Stimulated activated naive CD4-positive, alpha-beta T cell treated with Interleukin-2 at 50 U/mL for 16 hours (primary cell): ENCODE measurements around the gene EZR.

Source experiments
- DNase-seq: peaks from one replicate; lab custom pipeline; 2025; lab: John Stamatoyannopoulos, UW

EZR gene

DNA sequence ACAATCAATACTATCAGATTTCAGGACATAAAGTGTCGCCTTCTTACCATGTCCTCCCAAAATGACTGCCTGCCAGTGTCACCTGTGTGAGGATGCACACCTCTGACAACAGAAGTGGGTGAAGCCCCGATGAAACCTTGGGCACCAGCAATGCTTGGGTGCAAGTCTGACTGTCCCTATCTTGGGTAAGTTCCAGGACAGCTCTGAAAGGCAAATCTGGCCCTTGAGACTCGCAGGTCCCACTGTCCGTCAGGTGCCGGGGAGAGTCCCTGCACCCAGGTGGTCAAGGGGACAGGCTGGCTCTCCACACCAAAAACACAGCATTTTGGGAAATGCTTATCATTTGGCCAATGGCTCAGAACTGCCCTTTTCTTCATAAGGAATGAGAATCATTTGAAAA is 43.3 kb downstream of the EZR start:
- no peak for DNase-seq

- no peak for DNase-seq
Observed at GRCh38 chr6:158774717-158775449, 44.3 kb downstream of the EZR start.

DNA sequence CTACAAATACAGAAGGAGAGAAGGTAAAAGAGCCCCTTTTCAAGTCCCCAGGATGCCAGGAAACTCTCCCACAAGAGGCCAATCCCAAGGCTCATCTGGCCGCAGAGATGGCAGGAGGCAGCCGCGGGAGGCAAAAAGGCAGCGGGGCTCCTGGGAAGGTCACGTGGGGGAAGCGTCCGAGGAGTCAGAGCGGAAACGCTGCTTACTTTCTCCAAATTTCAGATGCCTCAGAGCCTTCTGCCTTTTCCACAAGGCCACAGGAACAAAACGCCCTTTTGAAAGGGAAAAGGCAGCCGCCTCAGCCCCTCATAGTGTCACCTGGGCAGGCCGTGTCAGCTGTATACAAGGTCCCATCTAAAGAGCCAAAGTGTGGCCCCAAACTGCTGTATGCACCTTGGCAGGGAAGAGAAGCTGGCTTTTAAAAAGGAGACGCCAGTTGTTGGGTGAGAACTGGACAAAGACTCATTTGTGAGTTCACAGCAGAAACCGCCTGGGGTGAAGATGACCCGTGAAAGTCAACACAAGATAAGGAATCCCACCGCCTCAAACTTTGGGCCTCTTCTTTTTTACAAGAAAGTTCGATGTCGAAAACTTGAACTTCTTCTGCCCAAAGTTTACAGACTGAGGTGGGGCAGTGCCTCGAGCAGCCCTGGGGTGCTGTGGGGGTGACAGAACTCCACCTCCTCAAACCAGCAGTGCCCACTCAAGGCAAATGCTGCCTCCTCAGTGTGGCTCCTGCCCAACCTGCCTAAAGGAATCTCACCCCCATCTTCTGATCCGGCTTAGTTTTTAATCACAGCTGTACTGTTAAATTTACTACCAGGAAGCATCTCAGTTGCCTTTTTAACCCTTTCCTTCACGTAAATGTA is 45.4 kb downstream of the EZR start:
- DNase-seq: no peak

GRCh38 chr6:158772851-158773371 is 46.3 kb downstream of the EZR start:
- no peak for DNase-seq

DNA sequence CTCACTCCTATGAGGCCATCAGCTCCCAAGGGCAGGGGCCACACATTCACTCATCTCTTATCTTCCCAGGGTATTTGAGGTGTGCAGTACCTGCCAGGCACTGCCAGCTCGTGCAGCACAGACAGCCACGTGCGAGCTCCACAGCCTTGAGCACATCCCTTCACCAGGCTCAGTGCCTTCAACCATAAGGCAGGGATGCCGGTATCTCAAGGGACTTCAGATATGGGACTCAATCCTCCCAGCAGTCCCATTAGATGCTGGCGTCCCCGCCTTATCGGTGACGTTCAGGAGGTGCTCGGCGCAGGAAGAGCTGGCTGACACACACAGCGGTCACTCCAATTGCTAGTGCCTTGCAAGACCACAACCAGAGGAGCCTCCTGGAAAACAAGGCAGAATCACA is 47.0 kb downstream of the EZR start:
- no peak for DNase-seq

DNA sequence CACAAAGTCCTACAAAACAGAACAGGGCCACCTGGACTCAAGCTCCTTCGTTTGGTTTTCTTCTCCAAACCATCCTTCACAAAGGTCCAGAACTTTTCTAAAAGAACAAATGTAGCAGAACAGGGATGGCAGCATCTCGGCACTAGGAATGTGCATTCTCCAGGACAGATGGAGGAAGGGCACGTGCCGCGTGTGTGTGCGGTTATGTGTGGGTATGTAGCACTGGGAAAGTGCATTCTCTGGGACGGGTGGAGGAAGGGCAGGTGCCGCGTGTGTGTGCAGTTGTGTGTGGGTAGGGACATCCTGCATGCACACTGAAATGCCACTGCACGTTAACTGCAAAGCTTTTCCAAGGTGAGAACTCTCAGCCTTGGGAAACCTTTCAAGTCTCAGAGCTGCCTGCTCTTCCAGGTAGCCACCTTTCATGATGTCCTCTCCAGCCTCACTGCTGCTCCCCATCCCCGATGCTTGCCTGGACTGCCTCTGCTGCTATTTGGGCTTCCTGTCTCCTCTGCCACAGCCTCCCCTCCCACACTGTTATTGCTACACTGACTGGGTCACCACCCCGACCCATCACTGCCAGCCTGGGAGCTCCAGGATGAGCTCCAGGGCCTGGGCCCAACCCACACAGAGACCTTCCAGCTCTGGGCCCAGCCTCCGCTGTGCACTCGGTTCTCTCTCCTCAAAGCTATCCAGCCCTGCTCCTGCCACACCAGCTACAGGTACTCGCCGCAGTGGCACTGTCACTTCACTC is 47.6 kb downstream of the EZR start:
- DNase-seq: no peak

GRCh38 chr6:158770533-158771330 is 48.4 kb downstream of the EZR start:
- no peak for DNase-seq

DNA sequence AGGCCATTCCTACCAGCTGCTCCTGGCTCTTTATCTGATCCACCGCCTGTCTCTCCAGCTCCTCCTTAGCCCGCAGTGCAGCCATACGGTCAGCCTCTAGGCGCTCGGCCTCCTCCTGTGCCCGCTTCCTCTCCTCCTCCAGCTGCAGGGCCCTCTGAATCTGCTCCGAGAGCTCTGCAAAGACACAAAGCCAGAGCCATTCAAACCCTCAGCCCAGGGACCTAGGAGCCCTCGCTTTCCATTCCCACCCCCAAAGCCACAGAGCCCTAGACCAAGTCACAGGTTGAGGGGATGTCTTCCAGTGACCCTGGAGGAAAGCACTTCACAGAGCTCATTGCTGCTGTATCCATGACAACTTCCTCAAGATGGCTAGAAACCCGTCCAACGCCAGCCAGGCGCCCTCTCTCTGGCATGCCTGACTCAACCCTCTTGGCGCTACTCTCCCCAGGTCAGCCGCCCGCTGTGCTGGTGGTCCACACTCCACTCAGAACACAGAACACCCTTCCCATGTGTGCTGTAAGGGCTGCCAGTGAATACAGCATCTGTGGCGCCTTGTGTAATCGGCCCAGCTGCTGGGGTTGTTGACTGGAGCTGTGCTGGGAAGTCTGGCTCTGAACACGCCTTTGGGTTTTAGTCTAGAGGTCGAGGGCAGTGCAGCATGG is 49.3 kb downstream of the EZR start:
- DNase-seq: no peak

DNA sequence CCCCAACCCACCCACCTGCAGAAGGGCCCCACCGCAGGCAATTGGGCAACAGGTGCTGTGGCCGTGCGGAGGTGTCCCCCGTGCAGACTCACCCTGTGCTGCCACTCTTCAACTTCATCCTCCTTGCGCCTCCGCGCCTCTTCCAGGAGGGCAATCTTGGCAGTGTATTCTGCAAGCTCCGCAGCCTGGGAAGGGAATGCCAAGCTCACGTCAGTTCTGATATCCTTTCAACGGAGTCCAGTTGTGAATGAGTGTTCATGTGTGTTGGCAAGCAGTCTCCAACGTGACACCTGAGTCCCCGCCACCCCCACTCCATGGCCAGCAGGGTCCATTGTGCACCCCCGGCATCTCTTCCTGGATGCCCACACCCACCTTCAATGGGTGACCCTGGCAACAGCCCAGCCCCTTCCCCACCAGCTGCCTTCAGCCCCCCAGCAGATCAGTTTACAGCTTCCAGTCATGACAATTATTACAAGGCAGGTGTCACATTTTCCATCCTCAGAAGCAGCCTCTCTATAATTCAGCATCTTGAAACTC is 49.9 kb downstream of the EZR start:
- DNase-seq: no peak

DNA sequence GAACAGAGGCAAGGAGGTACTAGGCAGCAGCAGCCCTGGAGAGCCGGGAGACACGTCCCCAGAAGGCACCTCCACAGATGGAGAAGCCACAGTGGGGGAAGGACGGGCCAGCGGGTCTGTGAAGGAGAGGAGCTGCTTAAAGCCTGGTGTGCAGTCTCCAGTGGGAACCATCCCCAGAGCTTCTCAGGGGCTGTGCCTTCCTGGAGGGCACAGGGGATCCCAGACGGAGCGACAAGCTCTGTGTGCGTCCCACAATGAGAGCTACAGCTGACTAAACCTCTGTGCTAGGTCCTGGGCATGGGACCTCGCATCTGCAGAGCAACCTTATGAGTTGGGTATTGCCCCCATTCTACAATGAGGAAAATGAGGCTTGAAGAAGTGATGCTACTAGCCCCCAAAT is 50.7 kb downstream of the EZR start:
- no peak for DNase-seq

DNA sequence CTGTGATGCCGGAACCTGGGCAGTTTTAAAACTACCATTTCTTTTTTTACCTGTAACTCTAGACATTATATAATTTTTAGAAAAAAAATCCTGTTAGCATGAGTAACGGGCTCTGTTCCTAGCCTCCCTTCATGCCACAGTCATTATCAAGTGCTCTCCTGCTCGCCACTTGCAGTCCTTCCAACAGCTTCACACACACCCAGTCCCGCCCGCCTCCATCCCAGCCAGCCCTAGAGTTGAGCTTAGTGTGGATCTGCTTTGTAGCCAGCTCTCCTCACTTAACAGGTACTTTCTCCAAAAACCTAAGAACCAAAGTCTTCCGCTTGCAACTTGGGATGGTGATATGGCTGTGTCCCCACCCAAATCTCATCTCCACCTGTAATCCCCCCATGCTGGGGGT is 51.5 kb downstream of the EZR start:
- no peak for DNase-seq

DNA sequence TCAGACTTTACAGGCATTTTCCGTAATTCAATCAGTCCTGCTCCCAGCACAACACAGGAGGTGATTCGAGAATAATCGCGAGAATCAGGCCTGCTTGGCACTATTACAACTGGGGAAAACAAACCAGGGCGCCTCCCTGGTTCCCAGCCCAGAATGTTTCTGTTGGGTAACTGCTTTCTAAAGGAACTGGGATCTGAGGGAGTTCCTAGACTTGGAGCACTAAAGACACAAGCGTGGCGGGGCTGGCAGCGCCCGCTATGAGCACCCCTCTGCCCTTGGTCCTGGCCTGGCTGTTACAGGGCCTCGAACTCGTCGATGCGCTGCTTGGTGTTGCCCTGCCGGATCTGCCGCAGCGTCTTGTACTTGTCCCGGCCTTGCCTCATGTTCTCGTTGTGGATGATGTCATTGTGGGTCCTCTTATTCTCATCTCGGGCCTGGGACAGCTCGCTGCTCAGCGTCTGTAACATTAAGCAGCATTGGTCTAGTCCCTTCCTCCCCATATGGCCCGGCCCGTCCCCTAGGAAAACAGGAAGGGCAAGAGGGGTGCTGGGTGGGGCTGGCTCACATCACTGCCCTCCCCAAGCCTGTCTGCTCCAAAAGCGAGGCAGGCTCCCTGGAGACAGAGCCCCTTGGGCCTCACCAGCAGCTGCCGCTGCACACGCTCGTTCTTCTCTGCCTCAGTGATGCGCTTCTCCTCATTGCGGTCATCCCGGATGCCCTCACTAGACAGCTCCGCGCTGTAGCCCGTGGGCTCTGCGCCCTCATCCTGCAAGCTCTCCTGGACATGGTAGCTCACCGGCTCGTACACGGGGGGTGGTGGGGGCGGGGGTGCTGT is 52.3 kb downstream of the EZR start:
- DNase-seq: no peak

GRCh38 chr6:158765499-158766068 is 53.6 kb downstream of the EZR start:
- DNase-seq: no peak

GRCh38 chr6:158764926-158765325 is 54.2 kb downstream of the EZR start:
- no peak for DNase-seq

GRCh38 chr6:158764183-158764849 is 54.9 kb downstream of the EZR start:
- no peak for DNase-seq

GRCh38 chr6:158763434-158764182 is 55.6 kb downstream of the EZR start:
- DNase-seq: no peak

- no peak for DNase-seq
Observed at GRCh38 chr6:158762787-158763433, 56.3 kb downstream of the EZR start.

- no peak for DNase-seq
Observed at GRCh38 chr6:158761746-158762145, 57.4 kb downstream of the EZR start.
